Thoracic aorta (tissue), 2 donors: ENCODE results near the gene MRPL46. TPM values are rescaled to one million over a fixed set of nuclear protein-coding genes. Genes with fewer than 3 reads are reported as not detected.
A peak's percentile ranks its signal among the peaks of the same experiment; 100 is the strongest.

Experiments
- ATAC-seq: fragments of 150-250 bp; one replicate; pipeline ENCODE4 v1.8.0; 2017; ENCODE audit warnings: low read depth; ENCODE audit not compliant: insufficient number of reproducible peaks, low FRiP score
- DNase-seq: peaks from one replicate; pipeline ENCODE4 v3.0.0-alpha.2; 2020; ENCODE audit warnings: low spot score
- H3K27ac ChIP-seq, 2 donors: fragments of 200-600 bp; sonication (generic); 1 replicate in 1 of 2; 2 replicates in 1 of 2; pipeline ENCODE4 v1.5.1; 2016; ENCODE audit warnings: mild to moderate bottlenecking in 2 of 2, moderate library complexity in 2 of 2
- H3K27me3 ChIP-seq: fragments of 200-600 bp; sonication (generic); replicated peaks from 2 replicates; pipeline ENCODE4 v1.6.0; 2016; ENCODE audit warnings: mild to moderate bottlenecking; ENCODE audit not compliant: insufficient read depth
- H3K36me3 ChIP-seq: fragments of 200-600 bp; sonication (generic); one replicate; pipeline ENCODE4 v1.5.1; 2016
- H3K4me1 ChIP-seq, 2 donors: fragments of 200-600 bp; sonication (generic); 1 replicate in 1 of 2; 2 replicates in 1 of 2; pipeline versions ENCODE4 v1.5.1 to v1.6.0; 2016; ENCODE audit warnings: low read depth in 2 of 2, mild to moderate bottlenecking in 1 of 2; ENCODE audit not compliant: control insufficient read depth in 1 of 2
- H3K4me3 ChIP-seq: fragments of 200-600 bp; sonication (generic); 2 replicates; pipeline ENCODE4 v1.5.1; 2016; ENCODE audit warnings: mild to moderate bottlenecking
- H3K9me3 ChIP-seq: fragments of 200-600 bp; sonication (generic); 2 replicates; pipeline ENCODE4 v1.5.1; 2016
- total RNA-seq, 2 donors: library from RNA; depleted of rRNA; stranded (reverse); fragments of >200 nt; gene quantifications; one replicate each; pipeline versions ENCODE4 v1.1.0 to v1.2.3, GENCODE V29; 2016
- TF ChIP-seq, protein P1 (sequence below): fragments of 200-600 bp; sonication (generic); IDR thresholded peaks from one replicate; pipeline ENCODE4 v1.5.1; 2019; ENCODE audit warnings: antibody characterized with exemption

MRPL46 gene
- 10 to 100 TPM in 1 of 2 donors, 1 to 10 TPM in 1; 3.9 to 13.5 TPM for total RNA-seq

DNA sequence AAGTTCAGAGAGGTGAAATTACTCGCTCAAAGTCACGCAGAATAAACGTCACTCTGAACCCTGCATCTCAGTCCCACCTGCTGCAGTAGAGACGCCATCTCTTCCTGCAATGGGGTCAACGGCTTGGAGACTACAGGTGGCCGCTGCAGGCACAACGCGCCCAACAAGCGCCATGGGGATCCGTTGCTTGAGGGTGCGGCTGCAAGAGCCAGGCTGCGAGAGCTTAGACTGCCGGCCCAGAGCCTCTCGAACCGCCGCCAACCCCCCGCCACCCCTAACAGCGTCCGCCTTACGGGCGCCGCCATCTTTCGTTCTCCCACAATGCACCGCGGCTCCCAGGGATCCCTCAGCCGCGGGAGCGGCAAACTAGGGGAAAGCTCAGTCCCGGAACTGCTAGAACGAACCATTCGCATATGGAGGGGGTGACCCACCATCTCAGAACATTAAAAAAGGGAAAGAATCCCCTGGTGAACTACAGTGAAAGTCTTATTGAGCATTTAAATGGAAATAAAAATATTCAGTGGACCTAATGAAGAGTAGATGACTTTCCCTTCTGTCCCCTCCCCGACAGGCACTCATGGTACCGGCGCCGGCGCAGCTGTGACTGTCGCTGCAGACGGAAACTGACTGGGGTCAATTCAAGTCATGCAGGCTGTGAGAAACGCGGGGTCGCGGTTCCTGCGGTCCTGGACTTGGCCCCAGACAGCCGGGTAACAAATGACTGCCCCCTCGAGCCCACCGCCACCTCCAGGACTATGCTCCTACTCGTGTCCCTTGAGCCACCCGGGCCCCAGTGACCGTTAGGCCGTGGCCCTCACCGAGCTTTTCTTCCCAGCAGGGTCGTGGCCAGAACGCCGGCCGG, at the start of gene MRPL46, which contains the start of gene MRPS11:
MRPL46 (minus strand) TSS at position 316 of the 862 bp plus-strand sequence; CDS start at position 305, 11 bp downstream.
MRPS11 (plus strand) TSS at position 636 of the 862 bp plus-strand sequence; CDS start at position 646, 10 bp downstream.
- DNase-seq (peak; percentile 51), ATAC-seq (peak; percentile 97)
- Histone ChIP-seq H3K27me3 (no peaks in the 10 kb centered on the region), H3K4me1 (peaks cover 12 to 22% of the 10 kb centered on the region in 2 donors), H3K4me3 (peak within 1 kb of the TSS; percentile 79), H3K27ac (peak within 1 kb of the TSS; percentile 66 to 88), H3K9me3 (no peaks in the 10 kb centered on the region), H3K36me3 (peaks cover 8% of the 10 kb centered on the region)
- TF ChIP-seq, protein P1, sequence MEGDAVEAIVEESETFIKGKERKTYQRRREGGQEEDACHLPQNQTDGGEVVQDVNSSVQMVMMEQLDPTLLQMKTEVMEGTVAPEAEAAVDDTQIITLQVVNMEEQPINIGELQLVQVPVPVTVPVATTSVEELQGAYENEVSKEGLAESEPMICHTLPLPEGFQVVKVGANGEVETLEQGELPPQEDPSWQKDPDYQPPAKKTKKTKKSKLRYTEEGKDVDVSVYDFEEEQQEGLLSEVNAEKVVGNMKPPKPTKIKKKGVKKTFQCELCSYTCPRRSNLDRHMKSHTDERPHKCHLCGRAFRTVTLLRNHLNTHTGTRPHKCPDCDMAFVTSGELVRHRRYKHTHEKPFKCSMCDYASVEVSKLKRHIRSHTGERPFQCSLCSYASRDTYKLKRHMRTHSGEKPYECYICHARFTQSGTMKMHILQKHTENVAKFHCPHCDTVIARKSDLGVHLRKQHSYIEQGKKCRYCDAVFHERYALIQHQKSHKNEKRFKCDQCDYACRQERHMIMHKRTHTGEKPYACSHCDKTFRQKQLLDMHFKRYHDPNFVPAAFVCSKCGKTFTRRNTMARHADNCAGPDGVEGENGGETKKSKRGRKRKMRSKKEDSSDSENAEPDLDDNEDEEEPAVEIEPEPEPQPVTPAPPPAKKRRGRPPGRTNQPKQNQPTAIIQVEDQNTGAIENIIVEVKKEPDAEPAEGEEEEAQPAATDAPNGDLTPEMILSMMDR: no peak

DNA sequence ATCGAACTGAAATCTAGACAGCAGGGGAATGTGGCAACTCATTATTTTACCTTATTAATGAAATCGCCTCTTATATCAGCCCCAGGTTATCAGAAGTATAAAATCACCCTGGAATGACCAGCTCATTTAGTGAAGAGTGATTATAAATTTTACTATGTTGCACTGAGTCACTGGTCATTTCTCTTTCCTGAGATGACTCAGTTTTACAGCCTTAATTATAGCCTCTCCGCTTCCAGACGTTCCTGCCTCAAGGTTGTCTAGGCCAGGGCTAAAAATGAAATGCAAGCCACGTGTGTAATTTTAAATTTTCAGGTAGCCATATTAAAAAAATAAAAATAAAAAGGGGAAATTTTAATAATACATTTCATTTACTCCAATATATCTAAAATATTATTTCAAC, 46.0 kb upstream of the MRPL46 start:
- DNase-seq (no peak), ATAC-seq (no peak)
- TF ChIP-seq, protein P1: no peak
- Histone ChIP-seq H3K9me3 (no peaks in the 10 kb centered on the region), H3K27ac (no peak overlapping the region), H3K27me3 (no peaks in the 10 kb centered on the region), H3K4me1 (no peaks in the 10 kb centered on the region), H3K4me3 (no peak overlapping the region), H3K36me3 (peaks cover 25% of the 10 kb centered on the region)

DNA sequence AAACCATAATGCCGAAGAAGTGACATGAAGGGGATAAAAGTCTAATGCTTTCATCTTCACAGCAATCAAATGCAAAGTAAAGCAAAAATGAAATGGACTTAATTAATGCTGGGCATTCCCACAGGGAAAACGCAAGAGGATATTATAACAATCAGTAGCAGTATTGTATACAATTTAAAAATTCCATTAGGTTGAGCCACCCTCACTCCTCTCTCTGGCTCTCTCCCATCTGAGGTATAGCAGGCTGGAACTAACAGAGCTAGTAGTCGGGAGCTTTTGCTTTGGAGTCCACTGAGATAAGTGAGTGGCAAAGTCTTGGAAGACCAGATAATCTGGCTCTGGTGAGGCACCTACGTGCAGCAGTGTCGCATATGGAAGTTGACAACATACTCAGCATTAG, 45.4 kb upstream of the MRPL46 start:
- TF ChIP-seq, protein P1: no peak
- H3K27ac ChIP-seq: no peak overlapping the region
- ATAC-seq (no peak), DNase-seq (no peak)
- peaks cover 25% of the 10 kb centered on the region for H3K36me3 ChIP-seq
- H3K9me3 ChIP-seq: no peaks in the 10 kb centered on the region
- H3K27me3 ChIP-seq: no peaks in the 10 kb centered on the region
- no peaks in the 10 kb centered on the region for H3K4me1 ChIP-seq
- H3K4me3 ChIP-seq: no peak overlapping the region

DNA sequence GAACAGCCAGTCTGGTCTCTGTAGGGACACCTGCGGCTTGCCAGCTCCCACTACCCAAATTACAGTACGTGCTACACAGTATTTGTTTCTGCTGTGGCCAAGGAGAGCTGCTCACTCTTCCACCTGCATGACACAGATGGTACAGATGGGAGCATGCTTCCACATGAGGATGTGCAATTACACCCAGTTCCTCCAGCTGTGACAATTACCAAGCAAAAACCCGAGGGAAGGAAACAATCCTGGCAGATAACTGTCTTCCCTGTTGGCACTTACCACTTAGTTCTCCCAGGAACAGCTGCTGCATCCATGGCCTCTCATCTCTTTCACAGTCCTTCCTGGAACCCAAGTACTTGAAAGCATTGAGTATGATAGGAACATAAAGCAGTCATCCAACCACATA, 44.9 kb upstream of the MRPL46 start:
- no peak for DNase-seq
- H3K27ac ChIP-seq: no peak overlapping the region

DNA sequence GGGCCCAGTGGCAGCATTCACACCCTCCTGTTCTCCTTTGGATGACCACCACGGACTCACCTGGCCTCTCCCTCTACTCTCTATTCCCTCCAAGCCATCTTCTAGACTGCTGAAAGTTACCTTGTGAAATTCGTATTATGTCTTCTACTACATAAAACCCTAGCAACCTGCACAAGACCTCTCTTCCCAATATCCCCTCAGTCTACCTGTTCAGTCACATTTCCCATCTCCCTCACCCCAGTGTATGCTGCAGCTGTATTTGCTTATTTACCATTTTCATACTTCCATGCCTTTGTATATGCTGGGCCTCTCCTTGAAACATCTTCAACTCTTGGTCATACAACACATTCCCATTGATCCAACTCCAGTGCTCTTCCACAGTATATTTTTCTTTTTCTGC, 44.0 kb upstream of the MRPL46 start:
- Histone ChIP-seq H3K27ac (no peak overlapping the region), H3K27me3 (no peaks in the 10 kb centered on the region), H3K4me1 (no peaks in the 10 kb centered on the region), H3K4me3 (no peak overlapping the region), H3K9me3 (no peaks in the 10 kb centered on the region), H3K36me3 (peaks cover 25% of the 10 kb centered on the region)
- DNase-seq (no peak), ATAC-seq (no peak)
- TF ChIP-seq, protein P1: no peak

More for the DNA sequence above, 44.9 kb upstream of the MRPL46 start:
- no peaks in the 10 kb centered on the region for H3K27me3 ChIP-seq
- H3K4me3 ChIP-seq: no peak overlapping the region
- ATAC-seq: no peak
- no peaks in the 10 kb centered on the region for H3K4me1 ChIP-seq
- peaks cover 25% of the 10 kb centered on the region for H3K36me3 ChIP-seq
- TF ChIP-seq, protein P1: no peak
- H3K9me3 ChIP-seq: no peaks in the 10 kb centered on the region
